Lower leg skin (tissue), 4 donors: ENCODE results near the gene FAM204A. TPM values are rescaled to one million over a fixed set of nuclear protein-coding genes. Genes with fewer than 3 reads are reported as not detected.

Source experiments
- DNase-seq, 2 donors: peaks; one replicate each; pipeline ENCODE4 v3.0.0-alpha.2; 2019; ENCODE audit warnings: low spot score in 2 of 2
- H3K4me3 ChIP-seq: fragments of 200-600 bp; sonication (generic); 2 replicates; pipeline ENCODE4 v1.5.1; 2017; ENCODE audit warnings: mild to moderate bottlenecking, low read depth; ENCODE audit not compliant: poor library complexity, severe bottlenecking
- POLR2A ChIP-seq, 2 donors: fragments of 450-650 bp; IDR thresholded peaks; one replicate each; pipeline ENCODE4 v1.6.1; 2016 to 2017; ENCODE audit warnings: antibody characterized with exemption in 2 of 2, mild to moderate bottlenecking in 1 of 2, moderate library complexity in 1 of 2
- WGBS, 2 donors: methylation state at CpG; one replicate each; pipeline ENCODE4 v1.1.5; 2018; 5-methylcytosine and 5-hydroxymethylcytosine counted together
- intact Hi-C: fragments of 100-400 bp; cut with DNase I; formaldehyde crosslinking; loops from one replicate; pipeline ENCODE4 v1.15.0; 2023; ENCODE audit warnings: low total_unique reads
- total RNA-seq, 4 donors: library from RNA; depleted of rRNA; stranded (reverse); fragments of >200 nt; gene quantifications; one replicate each; pipeline ENCODE4 v1.1.0, GENCODE V29; 2016
- TF ChIP-seq, protein P1 (sequence below), 3 donors: fragments of 450-650 bp; IDR thresholded peaks; one replicate each; pipeline ENCODE4 v1.5.1; 2016; ENCODE audit warnings: antibody characterized with exemption in 3 of 3, mild to moderate bottlenecking in 3 of 3, moderate library complexity in 2 of 3

Gene FAM204A
- total RNA-seq, 4 donors from 2014 or later, result 16.6 to 47.6 (median 39.3) TPM

DNA sequence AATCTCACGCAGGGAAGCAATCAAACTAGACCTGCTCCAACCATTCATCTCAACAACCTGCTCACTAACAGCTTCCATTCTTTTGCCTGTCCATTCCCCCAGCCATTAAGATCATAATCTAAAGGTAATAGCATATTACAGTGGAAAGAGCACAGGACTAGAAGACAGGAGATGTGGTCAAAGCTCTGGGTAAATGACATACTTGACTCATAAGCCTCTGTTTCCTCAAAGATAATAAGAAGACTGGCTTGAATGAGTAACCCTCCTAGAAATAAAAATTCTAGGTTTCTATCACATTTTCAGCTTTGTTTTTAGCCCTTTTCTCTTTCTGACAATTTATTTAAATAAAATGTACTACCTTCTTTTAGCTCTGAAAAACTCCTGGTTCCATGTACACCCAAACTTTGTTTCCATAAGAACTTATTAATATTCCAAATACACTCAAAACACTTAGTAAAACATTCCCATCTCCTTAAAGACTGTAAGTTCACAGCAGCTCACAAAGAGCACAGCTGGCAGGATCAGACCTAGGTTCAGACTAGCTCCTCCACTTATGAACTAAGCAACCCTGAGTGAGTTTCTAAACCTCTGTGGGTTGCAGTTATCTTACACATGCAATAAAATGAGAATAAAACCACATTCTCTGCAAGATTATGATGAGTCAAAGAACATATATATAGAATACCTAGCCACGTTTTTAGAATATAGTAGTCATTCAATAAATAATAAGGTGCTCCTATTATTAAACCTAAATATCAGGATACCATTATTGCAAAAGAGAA is 11.6 kb downstream of the FAM204A start:
- no peak for DNase-seq
- 91 to 93% methylated on average over 2 of the region's 2 CpGs for WGBS, 2 donors
- TF ChIP-seq, protein P1, sequence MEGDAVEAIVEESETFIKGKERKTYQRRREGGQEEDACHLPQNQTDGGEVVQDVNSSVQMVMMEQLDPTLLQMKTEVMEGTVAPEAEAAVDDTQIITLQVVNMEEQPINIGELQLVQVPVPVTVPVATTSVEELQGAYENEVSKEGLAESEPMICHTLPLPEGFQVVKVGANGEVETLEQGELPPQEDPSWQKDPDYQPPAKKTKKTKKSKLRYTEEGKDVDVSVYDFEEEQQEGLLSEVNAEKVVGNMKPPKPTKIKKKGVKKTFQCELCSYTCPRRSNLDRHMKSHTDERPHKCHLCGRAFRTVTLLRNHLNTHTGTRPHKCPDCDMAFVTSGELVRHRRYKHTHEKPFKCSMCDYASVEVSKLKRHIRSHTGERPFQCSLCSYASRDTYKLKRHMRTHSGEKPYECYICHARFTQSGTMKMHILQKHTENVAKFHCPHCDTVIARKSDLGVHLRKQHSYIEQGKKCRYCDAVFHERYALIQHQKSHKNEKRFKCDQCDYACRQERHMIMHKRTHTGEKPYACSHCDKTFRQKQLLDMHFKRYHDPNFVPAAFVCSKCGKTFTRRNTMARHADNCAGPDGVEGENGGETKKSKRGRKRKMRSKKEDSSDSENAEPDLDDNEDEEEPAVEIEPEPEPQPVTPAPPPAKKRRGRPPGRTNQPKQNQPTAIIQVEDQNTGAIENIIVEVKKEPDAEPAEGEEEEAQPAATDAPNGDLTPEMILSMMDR (IDR thresholded peaks at IDR 0.05), result no peak
- intact Hi-C loops, result no loop called here
- no peak overlapping the region for H3K4me3 ChIP-seq

DNA sequence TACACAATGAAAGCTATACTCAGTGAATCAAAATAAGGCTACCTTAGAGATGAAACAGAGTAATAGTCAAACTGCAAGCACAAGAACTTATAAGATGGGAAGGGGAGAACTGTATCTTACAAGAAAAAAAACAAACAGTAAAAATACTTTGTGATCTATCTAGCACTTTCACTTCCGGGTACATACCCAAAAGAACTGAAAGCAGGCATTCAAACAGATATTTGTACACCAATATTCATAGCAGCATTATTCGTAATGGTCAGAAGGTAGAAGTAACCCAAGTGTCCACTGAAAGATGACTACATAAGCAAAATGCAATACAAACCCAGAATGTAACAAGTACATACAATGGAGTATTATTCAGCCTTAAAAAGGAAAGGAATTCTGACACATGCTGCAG is 18.0 kb downstream of the FAM204A start:
- 93 to 95% methylated on average over 2 of the region's 2 CpGs for WGBS, 2 donors
- H3K4me3 ChIP-seq, result no peak overlapping the region
- no peak for DNase-seq
- intact Hi-C loops, result no loop called here
- no peak for TF ChIP-seq POLR2A (IDR thresholded peaks at IDR 0.05)
- TF ChIP-seq, protein P1 (IDR thresholded peaks at IDR 0.05), result no peak

DNA sequence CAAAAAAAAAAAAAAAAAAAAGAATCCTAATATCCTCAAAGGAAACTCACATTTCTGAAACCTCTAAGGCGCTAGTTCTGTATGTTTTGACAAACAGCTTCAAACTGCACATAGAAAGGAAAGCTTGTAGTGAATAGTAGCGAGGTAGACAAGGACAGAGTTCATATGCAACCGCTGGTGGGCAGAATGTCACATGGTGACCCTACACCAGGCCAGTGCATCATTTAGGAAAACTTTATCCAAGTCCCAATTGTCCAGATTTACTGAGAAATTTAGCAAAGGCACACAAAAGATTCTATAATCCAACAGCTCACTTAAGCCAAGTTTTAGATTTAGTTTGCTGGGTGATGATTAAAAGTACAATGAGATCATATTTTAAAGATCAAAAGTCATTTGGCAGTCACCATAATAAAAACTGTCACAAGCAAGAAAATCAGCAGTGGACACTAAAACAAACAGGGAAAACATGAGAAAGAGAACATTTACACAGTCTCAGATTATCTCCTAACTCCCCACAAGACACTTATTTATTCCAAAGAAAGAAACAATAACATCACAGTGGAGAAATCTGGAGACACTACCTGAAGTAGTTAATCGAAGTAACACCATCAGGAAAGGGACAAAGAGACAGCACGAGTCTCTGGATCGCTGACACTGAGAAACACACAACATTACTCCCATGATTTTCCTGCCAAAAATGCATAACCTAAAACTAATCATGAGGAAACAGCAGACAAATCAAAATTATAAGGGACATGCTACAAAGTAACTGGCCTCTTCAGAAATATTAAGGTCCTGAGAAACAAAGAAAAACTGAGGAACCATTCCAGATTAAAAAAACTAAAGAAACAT is 20.2 kb downstream of the FAM204A start:
- WGBS, 2 donors, result 48 to 54% methylated on average over 6 of the region's 6 CpGs

DNA sequence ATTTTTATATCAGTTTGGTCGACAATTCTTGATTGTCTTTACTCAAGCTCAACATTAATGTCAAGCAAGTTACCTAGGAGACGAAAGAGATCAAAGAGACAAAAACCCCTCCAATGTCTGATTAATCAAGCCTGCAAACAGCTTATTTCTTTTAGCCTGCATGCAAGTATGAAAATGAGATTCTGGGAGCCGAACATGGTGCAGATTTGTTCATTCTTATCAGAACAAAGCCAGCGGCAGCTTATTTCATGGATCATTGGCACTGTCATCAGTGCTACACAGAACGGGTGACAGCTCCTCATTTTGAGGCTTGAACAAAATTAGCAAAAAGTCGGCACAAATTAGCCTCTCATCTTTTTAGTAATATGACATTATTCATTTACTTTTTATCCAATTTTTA is 26.5 kb downstream of the FAM204A start:
- intact Hi-C loops, result no loop called here
- DNase-seq, result no peak
- WGBS, 2 donors, result 69 to 72% methylated on average over 6 of the region's 6 CpGs
- no peak overlapping the region for H3K4me3 ChIP-seq
- no peak for TF ChIP-seq POLR2A (IDR thresholded peaks at IDR 0.05)
- TF ChIP-seq, protein P1 (IDR thresholded peaks at IDR 0.05), result no peak

More for the DNA sequence above, 20.2 kb downstream of the FAM204A start:
- no peak overlapping the region for H3K4me3 ChIP-seq
- no peak for DNase-seq
- TF ChIP-seq, protein P1 (IDR thresholded peaks at IDR 0.05), result no peak
- TF ChIP-seq POLR2A (IDR thresholded peaks at IDR 0.05), result no peak
- intact Hi-C loops, result no loop called here

DNA sequence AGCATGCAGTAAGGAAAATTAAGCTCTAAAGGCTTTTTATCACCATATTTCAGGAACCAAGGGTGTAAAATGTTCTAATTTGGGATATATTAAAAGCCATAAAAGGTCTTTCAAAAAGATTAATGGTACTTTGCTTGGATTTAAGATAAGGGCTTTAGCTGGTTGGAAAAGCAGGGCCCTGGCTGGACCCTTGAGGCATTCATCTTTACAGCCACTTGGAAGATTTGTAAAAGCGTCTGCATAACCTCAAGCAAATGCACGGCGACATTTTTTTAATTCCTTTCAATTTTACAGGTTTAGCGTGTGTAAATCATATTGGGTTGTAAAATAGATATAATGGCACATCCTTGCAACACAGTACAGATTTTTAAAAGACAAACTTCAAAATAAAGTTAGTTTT is 27.2 kb downstream of the FAM204A start:
- intact Hi-C loops, result no loop called here
- 88 to 89% methylated on average over 4 of the region's 4 CpGs for WGBS, 2 donors
- no peak for DNase-seq
- TF ChIP-seq POLR2A (IDR thresholded peaks at IDR 0.05), result no peak
- TF ChIP-seq, protein P1 (IDR thresholded peaks at IDR 0.05), result no peak
- no peak overlapping the region for H3K4me3 ChIP-seq
